Panc1 (cell line): ENCODE data around the gene MAGI1. TPM values are rescaled to one million over a fixed set of nuclear protein-coding genes. Genes with fewer than 3 reads are reported as not detected.

ENCODE experiments used
- ATAC-seq: fragments of 200-7000 bp; cut with Tn5 transposase; 2 replicates; pipeline ENCODE4 v1.9.1; 2020; ENCODE audit warnings: mild to moderate bottlenecking, moderate library complexity
- BruUV-seq: library from RNA; stranded (reverse); fragments of 400-500 nt; replicated peaks from 2 replicates; lab custom pipeline; 2021; lab: Mats Ljungman, UMichigan
- CTCF ChIA-PET: fragments of 300-600 bp; sonication (Branson Sonifier 250); formaldehyde crosslinking; loops from one replicate; lab custom pipeline; 2022; ENCODE audit warnings: antibody characterized with exemption; lab: Charles Lee
- POLR2A ChIA-PET: fragments of 300-600 bp; sonication (Branson Sonifier 250); formaldehyde crosslinking; loops from one replicate; lab custom pipeline; 2022; ENCODE audit warnings: antibody characterized with exemption; lab: Charles Lee
- DNase-seq: peaks from one replicate; pipeline ENCODE4 v3.0.0-alpha.2; 2010; ENCODE audit warnings: low read depth, low spot score
- H3K27ac ChIP-seq: 2 replicates; pipeline ENCODE4 v1.5.1; 2011; ENCODE audit warnings: mild to moderate bottlenecking, low read length, inconsistent platforms
- H3K27me3 ChIP-seq: fragments of 200-500 bp; sonication (Bioruptor generic); 2 replicates; pipeline ENCODE4 v1.6.0; 2014; ENCODE audit warnings: low read length, inconsistent platforms; ENCODE audit not compliant: control insufficient read depth, insufficient read depth
- H3K36me3 ChIP-seq: fragments of 200-500 bp; sonication (Bioruptor generic); 2 replicates; pipeline ENCODE4 v1.5.1; 2014; ENCODE audit warnings: inconsistent platforms, mild to moderate bottlenecking, low read length, moderate library complexity; ENCODE audit not compliant: control insufficient read depth, insufficient read depth
- H3K4me1 ChIP-seq: 2 replicates; pipeline ENCODE4 v1.5.1; 2011; ENCODE audit warnings: inconsistent platforms, mild to moderate bottlenecking, low read length, moderate library complexity; ENCODE audit not compliant: control insufficient read depth, insufficient read depth
- H3K4me3 ChIP-seq, 2 experiments: 2 replicates each; pipeline ENCODE4 v1.5.1; 2011 to 2012; ENCODE audit warnings: low read depth in 2 of 2, low read length in 2 of 2, mild to moderate bottlenecking in 2 of 2, inconsistent platforms in 1 of 2, moderate library complexity in 1 of 2
- H3K9me3 ChIP-seq: fragments of 200-500 bp; sonication (Bioruptor generic); 2 replicates; pipeline ENCODE4 v1.5.1; 2014; ENCODE audit warnings: low read depth, mild to moderate bottlenecking, inconsistent platforms, low read length, moderate library complexity; ENCODE audit not compliant: control insufficient read depth, insufficient read depth
- CTCF ChIP-seq: fragments of 450-650 bp; IDR thresholded peaks from 2 replicates; pipeline ENCODE4 v1.5.1; 2017; ENCODE audit warnings: mild to moderate bottlenecking
- POLR2AphosphoS5 ChIP-seq: IDR thresholded peaks from 2 replicates; pipeline ENCODE4 v1.6.1; 2012; ENCODE audit warnings: mild to moderate bottlenecking, low read depth, low read length, moderate library complexity
- SIN3A ChIP-seq: IDR thresholded peaks from 2 replicates; pipeline ENCODE4 v1.6.1; 2012; ENCODE audit warnings: low read depth, mild to moderate bottlenecking, low read length, moderate library complexity, borderline replicate concordance; ENCODE audit not compliant: insufficient read depth
- TCF7L2 ChIP-seq: IDR thresholded peaks from 2 replicates; pipeline ENCODE4 v1.6.1; 2011; ENCODE audit warnings: mild to moderate bottlenecking, low read depth, low read length, inconsistent platforms
- in situ Hi-C: cut with HindIII; loops from 2 replicates; pipeline ENCODE4 v1.10.0; 2016; ENCODE audit warnings: low sequenced_read_pairs, low pct_unique_long_range_greater_than_20kb
- intact Hi-C: fragments of 100-400 bp; cut with micrococcal nuclease; formaldehyde crosslinking; loops from one replicate; pipeline ENCODE4 v1.10.0; 2022; ENCODE audit not compliant: unreplicated experiment
- total RNA-seq: library from RNA; stranded (reverse); gene quantifications from one replicate; pipeline ENCODE4 v1.2.1, GENCODE V29; 2021; ENCODE audit not compliant: unreplicated experiment
- TF ChIP-seq, protein P1 (sequence below), 2 experiments: IDR thresholded peaks; 2 replicates each; pipeline ENCODE4 v1.6.1; 2011 to 2012; ENCODE audit warnings: low read depth in 2 of 2, control low read depth in 1 of 2, low read length in 1 of 2, mild to moderate bottlenecking in 1 of 2, moderate library complexity in 1 of 2; ENCODE audit not compliant: insufficient read depth in 1 of 2

MAGI1 gene
- total RNA-seq, 1 experiment from 2014 or later: 9.5 TPM

DNA sequence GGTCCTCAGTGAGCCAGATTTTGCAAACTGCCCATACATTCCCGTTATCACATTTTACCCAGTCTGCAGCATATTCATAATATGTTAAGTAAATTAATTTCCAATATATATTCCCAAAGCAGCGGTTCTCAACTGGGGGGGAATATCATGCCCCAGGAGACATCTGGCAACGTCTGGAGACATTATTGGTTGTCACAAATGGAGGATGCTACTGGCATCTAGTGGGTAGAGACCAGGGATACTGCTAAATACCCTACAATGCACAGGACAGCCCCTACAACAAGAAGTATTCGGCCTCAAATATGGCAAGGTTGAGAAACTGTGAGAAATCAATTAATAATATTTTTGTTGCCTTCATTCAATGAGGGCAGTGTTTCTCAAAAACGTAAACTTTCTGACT, 280.3 kb downstream of the MAGI1 start:
- ATAC-seq: no peak
- no peak for DNase-seq
- Histone ChIP-seq H3K4me1 (no peaks in the 10 kb centered on the region), H3K36me3 (no peaks in the 10 kb centered on the region), H3K4me3 (no peak overlapping the region), H3K9me3 (no peaks in the 10 kb centered on the region), H3K27me3 (no peaks in the 10 kb centered on the region), H3K27ac (no peak overlapping the region)
- BruUV-seq: no TSS peak
- ChIA-PET CTCF (no interaction called here), POLR2A (no interaction called here)
- intact Hi-C loops: no loop called here
- in situ Hi-C loops: no loop called here
- TF ChIP-seq TCF7L2 (no peak), SIN3A (no peak), POLR2AphosphoS5 (no peak), CTCF (no peak)
- TF ChIP-seq, protein P1, sequence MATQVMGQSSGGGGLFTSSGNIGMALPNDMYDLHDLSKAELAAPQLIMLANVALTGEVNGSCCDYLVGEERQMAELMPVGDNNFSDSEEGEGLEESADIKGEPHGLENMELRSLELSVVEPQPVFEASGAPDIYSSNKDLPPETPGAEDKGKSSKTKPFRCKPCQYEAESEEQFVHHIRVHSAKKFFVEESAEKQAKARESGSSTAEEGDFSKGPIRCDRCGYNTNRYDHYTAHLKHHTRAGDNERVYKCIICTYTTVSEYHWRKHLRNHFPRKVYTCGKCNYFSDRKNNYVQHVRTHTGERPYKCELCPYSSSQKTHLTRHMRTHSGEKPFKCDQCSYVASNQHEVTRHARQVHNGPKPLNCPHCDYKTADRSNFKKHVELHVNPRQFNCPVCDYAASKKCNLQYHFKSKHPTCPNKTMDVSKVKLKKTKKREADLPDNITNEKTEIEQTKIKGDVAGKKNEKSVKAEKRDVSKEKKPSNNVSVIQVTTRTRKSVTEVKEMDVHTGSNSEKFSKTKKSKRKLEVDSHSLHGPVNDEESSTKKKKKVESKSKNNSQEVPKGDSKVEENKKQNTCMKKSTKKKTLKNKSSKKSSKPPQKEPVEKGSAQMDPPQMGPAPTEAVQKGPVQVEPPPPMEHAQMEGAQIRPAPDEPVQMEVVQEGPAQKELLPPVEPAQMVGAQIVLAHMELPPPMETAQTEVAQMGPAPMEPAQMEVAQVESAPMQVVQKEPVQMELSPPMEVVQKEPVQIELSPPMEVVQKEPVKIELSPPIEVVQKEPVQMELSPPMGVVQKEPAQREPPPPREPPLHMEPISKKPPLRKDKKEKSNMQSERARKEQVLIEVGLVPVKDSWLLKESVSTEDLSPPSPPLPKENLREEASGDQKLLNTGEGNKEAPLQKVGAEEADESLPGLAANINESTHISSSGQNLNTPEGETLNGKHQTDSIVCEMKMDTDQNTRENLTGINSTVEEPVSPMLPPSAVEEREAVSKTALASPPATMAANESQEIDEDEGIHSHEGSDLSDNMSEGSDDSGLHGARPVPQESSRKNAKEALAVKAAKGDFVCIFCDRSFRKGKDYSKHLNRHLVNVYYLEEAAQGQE (IDR thresholded peaks at IDR 0.05; ENCODE audit: insufficient read depth in 1 of 2, low read depth in 2 of 2, low read length in 1 of 2): no peak

DNA sequence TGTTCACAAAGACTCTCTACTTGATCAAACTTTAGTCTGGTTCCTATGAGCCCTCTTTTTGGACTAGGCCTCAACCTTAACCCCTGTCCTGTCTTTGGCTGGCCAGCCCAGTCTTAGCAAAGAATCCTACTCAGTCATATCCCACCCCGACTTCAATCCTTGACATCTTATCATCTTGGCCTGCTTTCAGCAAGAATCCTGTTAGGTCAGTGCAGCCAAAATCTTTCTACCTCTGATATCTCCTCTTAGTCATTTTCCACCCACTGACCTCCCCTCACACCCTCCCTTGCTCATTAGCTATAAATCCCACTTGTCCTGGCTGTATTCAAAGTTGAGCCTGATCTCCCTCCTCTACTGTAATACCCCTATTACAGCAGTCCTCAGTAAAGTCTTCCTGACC, 286.1 kb downstream of the MAGI1 start:
- DNase-seq: no peak
- Histone ChIP-seq H3K4me1 (no peaks in the 10 kb centered on the region), H3K9me3 (no peaks in the 10 kb centered on the region), H3K4me3 (no peak overlapping the region), H3K27me3 (no peaks in the 10 kb centered on the region), H3K27ac (no peak overlapping the region), H3K36me3 (no peaks in the 10 kb centered on the region)
- intact Hi-C loops: no loop called here
- CTCF ChIA-PET: no interaction called here
- TF ChIP-seq CTCF: no peak
- no peak for TF ChIP-seq POLR2AphosphoS5
- no peak for TF ChIP-seq TCF7L2
- no peak for TF ChIP-seq SIN3A
- TF ChIP-seq, protein P1 (IDR thresholded peaks at IDR 0.05; ENCODE audit: insufficient read depth in 1 of 2, low read depth in 2 of 2, low read length in 1 of 2): no peak
- POLR2A ChIA-PET: no interaction called here
- ATAC-seq: no peak
- in situ Hi-C loops: no loop called here
- BruUV-seq: no TSS peak
